ENCODE results near the gene FBXO34.

FBXO34 gene

DNA sequence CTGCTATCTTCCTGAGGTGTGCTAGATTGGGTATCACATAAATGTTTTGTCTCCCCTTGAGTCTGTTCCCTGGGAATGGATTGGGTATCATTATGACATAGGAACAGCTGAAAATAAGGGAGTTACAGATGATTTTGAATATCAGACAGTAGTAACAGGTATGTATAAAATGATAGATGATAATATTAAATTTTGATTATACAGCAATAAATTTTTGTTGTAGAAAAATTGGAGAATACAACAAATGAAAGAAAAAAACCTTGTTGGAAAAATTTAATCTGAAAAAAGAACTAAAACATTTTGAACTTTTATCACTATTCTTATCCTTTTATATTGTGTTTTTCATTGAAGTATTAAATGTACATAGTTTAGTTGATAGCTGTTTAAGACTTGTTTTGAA is 43.2 kb downstream of the FBXO34 start:
- Histone ChIP-seq H2AFZ (ENCODE audit: low read depth, low read length) (no peak overlapping the region), H3K27me3 (ENCODE audit: insufficient read depth, low read length, poor library complexity) (no peaks in the 10 kb centered on the region), H3K27ac (ENCODE audit: low read length) (no peak overlapping the region), H3K4me1 (ENCODE audit: insufficient read depth, low read length) (no peaks in the 10 kb centered on the region), H3K9ac (ENCODE audit: low read depth, low read length) (no peak overlapping the region), H3K9me3 (ENCODE audit: insufficient read depth, low read length, severe bottlenecking) (peaks cover 38% of the 10 kb centered on the region), H3K36me3 (ENCODE audit: insufficient read depth, low read length) (peaks cover 62% of the 10 kb centered on the region), H3K4me3 (ENCODE audit: low read depth in 1 of 2, low read length in 2 of 2) (no peak overlapping the region), H4K20me1 (ENCODE audit: insufficient read depth, low read length) (no peaks in the 10 kb centered on the region), H3K79me2 (ENCODE audit: insufficient read depth, low read length) (peaks cover 48% of the 10 kb centered on the region), H3K4me2 (ENCODE audit: insufficient read depth, low read length) (no peak overlapping the region)
- ATAC-seq (ENCODE audit: insufficient read depth, low read depth), result no peak
- no peak for TF ChIP-seq EZH2 (IDR thresholded peaks at IDR 0.05; ENCODE audit: borderline replicate concordance, low read depth, low read length, severe bottlenecking)
- TF ChIP-seq, protein P1, sequence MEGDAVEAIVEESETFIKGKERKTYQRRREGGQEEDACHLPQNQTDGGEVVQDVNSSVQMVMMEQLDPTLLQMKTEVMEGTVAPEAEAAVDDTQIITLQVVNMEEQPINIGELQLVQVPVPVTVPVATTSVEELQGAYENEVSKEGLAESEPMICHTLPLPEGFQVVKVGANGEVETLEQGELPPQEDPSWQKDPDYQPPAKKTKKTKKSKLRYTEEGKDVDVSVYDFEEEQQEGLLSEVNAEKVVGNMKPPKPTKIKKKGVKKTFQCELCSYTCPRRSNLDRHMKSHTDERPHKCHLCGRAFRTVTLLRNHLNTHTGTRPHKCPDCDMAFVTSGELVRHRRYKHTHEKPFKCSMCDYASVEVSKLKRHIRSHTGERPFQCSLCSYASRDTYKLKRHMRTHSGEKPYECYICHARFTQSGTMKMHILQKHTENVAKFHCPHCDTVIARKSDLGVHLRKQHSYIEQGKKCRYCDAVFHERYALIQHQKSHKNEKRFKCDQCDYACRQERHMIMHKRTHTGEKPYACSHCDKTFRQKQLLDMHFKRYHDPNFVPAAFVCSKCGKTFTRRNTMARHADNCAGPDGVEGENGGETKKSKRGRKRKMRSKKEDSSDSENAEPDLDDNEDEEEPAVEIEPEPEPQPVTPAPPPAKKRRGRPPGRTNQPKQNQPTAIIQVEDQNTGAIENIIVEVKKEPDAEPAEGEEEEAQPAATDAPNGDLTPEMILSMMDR (IDR thresholded peaks at IDR 0.05; ENCODE audit: borderline replicate concordance, extremely low read depth, low read length, poor library complexity, severe bottlenecking), result no peak
- DNase-seq, result no peak

DNA sequence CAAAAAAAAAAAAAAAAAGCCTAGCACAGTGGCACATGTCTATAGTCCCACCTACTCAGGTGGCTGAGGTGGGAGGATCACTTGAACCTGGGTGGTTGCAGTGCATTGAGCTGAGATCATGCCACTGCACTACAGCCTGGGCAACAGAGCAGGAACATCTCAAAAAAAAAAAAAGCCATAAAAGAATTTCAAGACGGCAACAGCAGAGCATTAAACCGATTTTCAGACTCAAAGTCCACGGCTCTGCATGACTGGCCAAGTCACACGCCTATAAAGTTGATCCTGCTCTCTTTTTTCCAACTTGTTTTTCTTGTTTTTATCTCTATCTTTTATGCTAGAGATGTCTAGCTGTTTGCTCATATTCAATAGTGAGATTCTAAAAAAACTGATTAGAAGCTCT is 45.3 kb downstream of the FBXO34 start:
- Histone ChIP-seq H3K9me3 (ENCODE audit: insufficient read depth, low read length, severe bottlenecking) (peaks cover 21% of the 10 kb centered on the region), H3K4me3 (ENCODE audit: low read depth in 1 of 2, low read length in 2 of 2) (no peak overlapping the region), H4K20me1 (ENCODE audit: insufficient read depth, low read length) (no peaks in the 10 kb centered on the region), H3K4me2 (ENCODE audit: insufficient read depth, low read length) (no peak overlapping the region), H3K27me3 (ENCODE audit: insufficient read depth, low read length, poor library complexity) (no peaks in the 10 kb centered on the region), H3K27ac (ENCODE audit: low read length) (no peak overlapping the region), H3K36me3 (ENCODE audit: insufficient read depth, low read length) (peaks cover 48% of the 10 kb centered on the region), H3K9ac (ENCODE audit: low read depth, low read length) (no peak overlapping the region), H2AFZ (ENCODE audit: low read depth, low read length) (no peak overlapping the region), H3K4me1 (ENCODE audit: insufficient read depth, low read length) (no peaks in the 10 kb centered on the region), H3K79me2 (ENCODE audit: insufficient read depth, low read length) (peaks cover 43% of the 10 kb centered on the region)
- TF ChIP-seq, protein P1 (IDR thresholded peaks at IDR 0.05; ENCODE audit: borderline replicate concordance, extremely low read depth, low read length, poor library complexity, severe bottlenecking), result no peak
- TF ChIP-seq EZH2 (IDR thresholded peaks at IDR 0.05; ENCODE audit: borderline replicate concordance, low read depth, low read length, severe bottlenecking), result no peak
- ATAC-seq (ENCODE audit: insufficient read depth, low read depth), result no peak
- no peak for DNase-seq

DNA sequence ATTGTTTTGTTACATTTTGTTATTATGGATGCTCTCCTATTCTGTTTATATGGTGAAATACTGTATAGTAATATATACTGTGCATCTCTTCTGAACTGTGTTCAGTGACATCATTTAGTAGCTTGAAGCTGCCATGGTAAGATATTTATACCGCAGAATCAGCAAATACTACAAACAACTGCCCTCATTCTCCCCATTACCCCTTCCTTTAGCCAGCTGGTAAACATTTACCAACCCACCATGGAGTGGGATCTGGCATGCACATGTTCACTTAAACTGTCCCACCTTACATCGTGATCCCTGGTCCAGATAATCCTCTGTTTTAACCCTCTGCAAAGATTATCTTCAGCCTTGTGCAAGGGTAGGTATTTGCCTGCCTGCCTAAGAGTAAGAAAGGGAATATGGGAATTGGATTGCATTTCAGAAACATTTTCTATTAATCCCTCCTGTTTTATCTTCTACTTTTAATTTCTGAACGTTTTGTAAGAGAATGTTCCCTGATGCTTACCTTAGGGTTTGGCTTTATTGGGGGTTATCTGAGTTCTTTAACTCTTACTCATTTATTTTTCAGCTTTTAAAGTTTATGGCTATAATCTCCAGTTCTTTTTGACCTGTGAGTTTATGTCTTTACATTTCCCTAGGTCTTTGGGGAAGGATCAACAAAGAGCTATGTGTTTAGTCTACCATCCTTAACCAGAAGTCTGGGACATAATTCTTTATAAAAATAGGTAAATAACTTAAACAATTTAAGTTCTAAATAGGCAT is 46.5 kb downstream of the FBXO34 start:
- Histone ChIP-seq H3K9ac (ENCODE audit: low read depth, low read length) (no peak overlapping the region), H3K9me3 (ENCODE audit: insufficient read depth, low read length, severe bottlenecking) (peaks cover 10% of the 10 kb centered on the region), H3K79me2 (ENCODE audit: insufficient read depth, low read length) (peaks cover 46% of the 10 kb centered on the region), H3K27ac (ENCODE audit: low read length) (no peak overlapping the region), H4K20me1 (ENCODE audit: insufficient read depth, low read length) (no peaks in the 10 kb centered on the region), H3K27me3 (ENCODE audit: insufficient read depth, low read length, poor library complexity) (no peaks in the 10 kb centered on the region), H2AFZ (ENCODE audit: low read depth, low read length) (no peak overlapping the region), H3K4me1 (ENCODE audit: insufficient read depth, low read length) (no peaks in the 10 kb centered on the region), H3K4me2 (ENCODE audit: insufficient read depth, low read length) (no peak overlapping the region), H3K36me3 (ENCODE audit: insufficient read depth, low read length) (peaks cover 41% of the 10 kb centered on the region), H3K4me3 (ENCODE audit: low read depth in 1 of 2, low read length in 2 of 2) (no peak overlapping the region)
- ATAC-seq (ENCODE audit: insufficient read depth, low read depth) (no peak), DNase-seq (no peak)
- TF ChIP-seq, protein P1 (IDR thresholded peaks at IDR 0.05; ENCODE audit: borderline replicate concordance, extremely low read depth, low read length, poor library complexity, severe bottlenecking), result no peak
- no peak for TF ChIP-seq EZH2 (IDR thresholded peaks at IDR 0.05; ENCODE audit: borderline replicate concordance, low read depth, low read length, severe bottlenecking)
